Neutrophil (primary cell): ENCODE data around the gene VEGFB.

Experiments used
- H3K27ac ChIP-seq: fragments of 200-600 bp; sonication (generic); 2 replicates; pipeline ENCODE4 v1.5.1; 2016; ENCODE audit warnings: mild to moderate bottlenecking, moderate library complexity
- H3K27me3 ChIP-seq: fragments of 200-600 bp; sonication (generic); 2 replicates; pipeline ENCODE4 v1.6.0; 2016; ENCODE audit warnings: mild to moderate bottlenecking
- H3K36me3 ChIP-seq: fragments of 200-600 bp; sonication (generic); 2 replicates; pipeline ENCODE4 v1.5.1; 2017
- H3K4me1 ChIP-seq, 2 experiments: fragments of 200-600 bp in 1 of 2; sonication (generic) in 1 of 2; 1 replicate in 1 of 2; 2 replicates in 1 of 2; pipeline versions ENCODE4 v1.5.1 to v1.6.1; 2013 to 2016; ENCODE audit warnings: low read depth in 1 of 2, low read length in 1 of 2, mild to moderate bottlenecking in 1 of 2, moderate library complexity in 1 of 2; ENCODE audit not compliant: control insufficient read depth in 1 of 2, insufficient read depth in 1 of 2
- H3K4me3 ChIP-seq, 2 experiments: fragments of 200-600 bp in 1 of 2; sonication (generic) in 1 of 2; 1 replicate in 1 of 2; 2 replicates in 1 of 2; pipeline ENCODE4 v1.5.1; 2013 to 2016; ENCODE audit warnings: low read depth in 1 of 2, low read length in 1 of 2, mild to moderate bottlenecking in 1 of 2, moderate library complexity in 1 of 2
- H3K9me3 ChIP-seq: fragments of 200-600 bp; sonication (generic); 2 replicates; pipeline ENCODE4 v1.5.1; 2016
- TF ChIP-seq, protein P1 (sequence below): fragments of 200-600 bp; sonication (generic); IDR thresholded peaks from 2 replicates; pipeline ENCODE4 v1.5.1; 2016; ENCODE audit warnings: antibody characterized with exemption

Gene VEGFB

DNA sequence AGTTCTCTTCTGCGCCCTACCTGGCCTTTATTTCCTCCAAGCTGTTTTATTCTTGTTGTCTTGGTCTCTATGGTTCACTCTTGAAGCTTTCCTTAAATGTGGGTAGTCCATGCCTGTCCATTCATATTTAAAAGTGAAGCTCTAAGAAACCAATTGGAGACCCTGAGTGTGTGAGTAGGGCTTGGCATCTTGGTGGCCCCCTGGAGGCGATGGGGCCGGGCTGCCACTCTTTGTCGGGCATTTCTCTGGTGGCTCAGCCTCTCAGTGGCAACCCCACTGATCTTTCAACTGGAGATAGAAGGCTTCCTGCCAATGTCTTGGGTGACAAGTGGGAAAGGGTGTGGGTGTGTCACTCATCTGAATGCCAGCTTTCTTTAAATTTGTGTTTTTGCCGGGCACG is 17.5 kb upstream of the VEGFB start:
- H3K4me1 ChIP-seq: peaks cover 13 to 17% of the 10 kb centered on the region in 2 experiments
- no peaks in the 10 kb centered on the region for H3K27me3 ChIP-seq
- no peak overlapping the region for H3K4me3 ChIP-seq
- H3K36me3 ChIP-seq: peaks cover 92% of the 10 kb centered on the region
- TF ChIP-seq, protein P1, sequence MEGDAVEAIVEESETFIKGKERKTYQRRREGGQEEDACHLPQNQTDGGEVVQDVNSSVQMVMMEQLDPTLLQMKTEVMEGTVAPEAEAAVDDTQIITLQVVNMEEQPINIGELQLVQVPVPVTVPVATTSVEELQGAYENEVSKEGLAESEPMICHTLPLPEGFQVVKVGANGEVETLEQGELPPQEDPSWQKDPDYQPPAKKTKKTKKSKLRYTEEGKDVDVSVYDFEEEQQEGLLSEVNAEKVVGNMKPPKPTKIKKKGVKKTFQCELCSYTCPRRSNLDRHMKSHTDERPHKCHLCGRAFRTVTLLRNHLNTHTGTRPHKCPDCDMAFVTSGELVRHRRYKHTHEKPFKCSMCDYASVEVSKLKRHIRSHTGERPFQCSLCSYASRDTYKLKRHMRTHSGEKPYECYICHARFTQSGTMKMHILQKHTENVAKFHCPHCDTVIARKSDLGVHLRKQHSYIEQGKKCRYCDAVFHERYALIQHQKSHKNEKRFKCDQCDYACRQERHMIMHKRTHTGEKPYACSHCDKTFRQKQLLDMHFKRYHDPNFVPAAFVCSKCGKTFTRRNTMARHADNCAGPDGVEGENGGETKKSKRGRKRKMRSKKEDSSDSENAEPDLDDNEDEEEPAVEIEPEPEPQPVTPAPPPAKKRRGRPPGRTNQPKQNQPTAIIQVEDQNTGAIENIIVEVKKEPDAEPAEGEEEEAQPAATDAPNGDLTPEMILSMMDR: no peak
- H3K27ac ChIP-seq: peak overlapping the region; percentile 41
- H3K9me3 ChIP-seq: no peaks in the 10 kb centered on the region

DNA sequence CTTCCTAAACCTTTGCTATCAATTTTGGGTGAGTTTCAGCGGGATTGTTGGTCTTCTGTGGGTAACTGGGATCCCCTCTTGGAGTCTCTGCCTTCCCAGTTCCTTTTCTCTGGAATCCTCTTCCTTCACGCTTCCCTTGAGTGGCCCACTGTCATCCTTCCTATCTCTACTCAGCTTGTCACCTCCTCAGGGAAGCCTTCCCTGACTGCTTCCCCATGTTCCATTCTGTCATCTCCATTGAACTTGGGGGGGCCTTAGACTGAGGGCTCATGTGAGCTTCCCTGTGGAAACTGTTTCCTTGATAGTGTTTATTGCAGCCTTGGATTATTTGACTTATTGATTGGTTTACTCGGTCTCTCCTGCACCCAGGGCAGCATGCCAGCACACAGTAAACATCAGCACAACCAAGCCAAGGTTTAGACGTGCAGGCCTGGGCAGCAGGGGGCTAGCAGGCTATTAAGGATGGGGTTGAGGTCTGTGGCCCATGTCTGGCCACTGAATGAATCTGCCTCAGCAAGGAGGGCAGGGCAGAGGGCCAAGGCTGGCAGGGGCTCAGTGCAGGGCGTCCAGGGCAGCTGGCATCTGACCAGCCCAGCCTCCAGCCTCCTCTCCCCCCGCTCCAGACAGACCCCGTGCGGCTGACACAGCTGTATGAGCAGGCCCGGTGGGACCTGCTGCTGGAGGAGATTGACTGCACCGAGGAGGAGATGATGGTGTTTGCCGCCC is 15.6 kb upstream of the VEGFB start:
- no peaks in the 10 kb centered on the region for H3K27me3 ChIP-seq
- TF ChIP-seq, protein P1: no peak
- peaks cover 0 to 5% of the 10 kb centered on the region in 2 experiments for H3K4me1 ChIP-seq
- peak overlapping the region; percentile 38 for H3K27ac ChIP-seq
- peaks cover 98% of the 10 kb centered on the region for H3K36me3 ChIP-seq
- H3K9me3 ChIP-seq: no peaks in the 10 kb centered on the region
- no peak overlapping the region for H3K4me3 ChIP-seq

DNA sequence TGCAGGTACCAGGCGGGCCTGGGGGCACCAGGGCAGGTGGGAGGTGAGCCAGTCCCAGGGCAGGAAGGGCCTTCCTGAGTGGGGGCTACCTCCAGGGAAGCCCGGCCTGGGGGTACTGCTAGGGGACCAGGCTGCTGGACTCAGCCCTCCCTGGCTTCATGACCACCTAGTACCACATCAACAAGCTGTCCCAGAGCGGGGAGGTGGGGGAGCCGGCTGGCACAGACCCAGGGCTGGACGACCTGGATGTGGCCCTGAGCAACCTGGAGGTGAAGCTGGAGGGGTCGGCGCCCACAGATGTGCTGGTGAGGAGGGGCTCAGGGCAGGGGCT is 15.1 kb upstream of the VEGFB start:
- Histone ChIP-seq H3K27me3 (no peaks in the 10 kb centered on the region), H3K4me3 (no peak overlapping the region), H3K9me3 (no peaks in the 10 kb centered on the region), H3K4me1 (peaks cover 0 to 5% of the 10 kb centered on the region in 2 experiments), H3K36me3 (peaks cover 98% of the 10 kb centered on the region), H3K27ac (peak overlapping the region; percentile 38)
- TF ChIP-seq, protein P1: no peak

DNA sequence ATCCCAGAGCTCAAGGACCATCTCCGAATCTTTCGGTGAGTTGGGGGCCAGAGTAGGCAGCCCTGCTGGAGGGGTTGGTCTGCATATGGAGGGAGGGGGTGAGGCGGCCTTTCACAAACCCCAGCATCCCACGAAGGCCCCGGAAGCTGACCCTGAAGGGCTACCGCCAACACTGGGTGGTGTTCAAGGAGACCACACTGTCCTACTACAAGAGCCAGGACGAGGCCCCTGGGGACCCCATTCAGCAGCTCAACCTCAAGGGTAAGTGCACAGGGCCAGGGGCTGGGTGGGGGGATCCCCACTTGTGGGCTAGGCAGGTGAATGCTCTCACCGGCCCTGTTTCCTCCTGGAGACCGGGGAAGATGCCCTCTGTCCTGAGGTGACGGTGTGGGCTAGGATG is 14.6 kb upstream of the VEGFB start:
- H3K36me3 ChIP-seq: peaks cover 98% of the 10 kb centered on the region
- H3K4me3 ChIP-seq: no peak overlapping the region

DNA sequence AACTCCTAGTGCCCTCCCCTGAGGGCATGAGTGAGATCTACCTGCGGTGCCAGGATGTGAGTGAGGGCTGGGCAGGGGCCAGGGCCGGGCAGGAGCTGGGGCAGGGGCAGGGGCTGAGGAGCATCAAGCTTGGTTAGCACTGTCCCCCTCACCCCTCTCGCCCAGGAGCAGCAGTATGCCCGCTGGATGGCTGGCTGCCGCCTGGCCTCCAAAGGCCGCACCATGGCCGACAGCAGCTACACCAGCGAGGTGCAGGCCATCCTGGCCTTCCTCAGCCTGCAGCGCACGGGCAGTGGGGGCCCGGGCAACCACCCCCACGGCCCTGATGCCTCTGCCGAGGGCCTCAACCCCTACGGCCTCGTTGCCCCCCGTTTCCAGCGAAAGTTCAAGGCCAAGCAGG is 14.1 kb upstream of the VEGFB start:
- no peaks in the 10 kb centered on the region for H3K27me3 ChIP-seq
- peaks cover 5 to 8% of the 10 kb centered on the region in 2 experiments for H3K4me1 ChIP-seq
- peaks cover 93% of the 10 kb centered on the region for H3K36me3 ChIP-seq
- H3K4me3 ChIP-seq: no peak overlapping the region
- TF ChIP-seq, protein P1: no peak
- H3K9me3 ChIP-seq: no peaks in the 10 kb centered on the region
- no peak overlapping the region for H3K27ac ChIP-seq

More for the DNA sequence above, 14.6 kb upstream of the VEGFB start:
- peaks cover 0 to 7% of the 10 kb centered on the region in 2 experiments for H3K4me1 ChIP-seq
- peak overlapping the region; percentile 38 for H3K27ac ChIP-seq
- no peaks in the 10 kb centered on the region for H3K9me3 ChIP-seq
- TF ChIP-seq, protein P1: no peak
- H3K27me3 ChIP-seq: no peaks in the 10 kb centered on the region
